RPMI8226 (cell line): ENCODE measurements around the gene THRSP.
A peak's percentile ranks its signal among the peaks of the same experiment; 100 is the strongest.
"Not testable (repeated sequence)": the region's sequence is repeated elsewhere in the genome, so short reads cannot be mapped to it uniquely, and the experiment has no call there.

Experiments
- DNase-seq: peaks from one replicate; pipeline ENCODE4 v3.0.0-alpha.2; 2015

The THRSP gene

DNA sequence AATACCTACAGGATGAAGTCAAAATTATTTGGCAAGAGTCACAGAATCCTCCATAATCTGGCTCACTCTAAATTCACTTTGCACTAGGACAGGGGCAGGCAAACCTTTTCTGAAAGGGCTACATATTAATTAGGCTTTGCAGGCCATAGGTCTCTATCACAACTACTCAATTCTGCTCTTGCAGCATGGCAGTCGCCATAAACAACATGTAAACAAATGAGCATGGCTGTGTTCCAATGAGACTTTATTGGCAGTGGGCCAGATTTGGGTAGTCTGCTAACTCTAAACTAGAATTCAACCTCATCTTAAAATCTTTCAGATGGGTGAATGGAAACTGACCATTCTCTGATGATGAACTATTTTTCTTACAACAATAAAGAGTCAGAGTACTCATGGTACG, 5.8 kb downstream of the THRSP start:
- DNase-seq, result no peak

DNA sequence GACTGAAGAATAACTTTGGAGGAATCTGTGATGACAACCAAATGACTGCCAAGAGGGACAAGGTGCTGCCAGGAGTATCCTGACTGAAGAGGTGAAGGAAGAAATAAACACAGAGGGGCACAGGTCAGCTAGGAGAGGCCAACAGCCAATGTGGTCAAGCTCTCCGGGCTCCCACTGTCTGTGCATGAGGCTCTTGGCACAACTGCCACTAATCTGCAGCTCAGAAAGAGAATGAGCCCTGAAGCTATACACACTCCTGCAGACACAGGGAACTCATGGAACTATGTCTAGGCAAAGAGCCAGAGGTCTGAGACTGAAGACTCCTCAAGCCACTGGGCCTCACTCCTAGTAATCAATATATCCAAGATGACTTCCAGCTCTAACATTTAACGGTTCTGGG, 7.0 kb downstream of the THRSP start:
- no peak for DNase-seq

DNA sequence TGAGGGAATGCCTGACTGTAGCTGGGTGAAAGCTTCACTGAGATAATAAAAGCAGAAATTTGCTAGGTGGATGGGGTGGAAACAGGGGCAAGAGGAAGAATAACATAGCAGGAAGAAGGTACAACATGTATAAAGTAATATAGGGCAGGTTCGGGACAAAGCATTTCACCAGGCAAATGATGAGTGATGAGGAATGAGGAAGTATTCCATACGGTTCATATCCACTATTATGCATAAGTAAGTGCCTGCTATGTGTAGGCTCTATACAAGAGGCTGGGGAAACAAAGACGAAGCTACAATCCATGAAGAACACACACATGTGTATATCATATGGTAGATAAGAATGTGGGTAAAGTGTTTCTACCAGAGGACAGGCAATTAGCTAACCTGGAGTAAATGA, 8.1 kb downstream of the THRSP start:
- DNase-seq, result no peak

DNA sequence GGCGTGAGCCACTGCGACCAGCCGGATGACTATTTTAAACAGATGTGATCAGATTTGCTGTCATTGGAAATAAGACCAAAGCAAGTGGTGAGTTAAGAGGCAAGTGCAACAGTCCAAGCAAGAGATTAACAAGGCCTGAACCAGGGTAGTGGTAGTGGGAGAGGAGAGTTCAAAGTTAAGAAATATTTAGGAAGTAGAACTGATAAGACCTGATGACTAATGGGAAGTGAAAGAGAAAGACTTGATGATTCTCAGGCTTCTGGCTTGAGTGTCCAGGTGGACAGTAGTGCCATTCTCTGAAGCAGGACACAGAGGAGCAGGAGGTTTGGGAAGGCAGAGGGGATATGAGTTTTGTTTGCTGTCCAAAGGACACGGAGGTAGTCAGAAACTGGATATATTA, 8.8 kb downstream of the THRSP start:
- no peak for DNase-seq

DNA sequence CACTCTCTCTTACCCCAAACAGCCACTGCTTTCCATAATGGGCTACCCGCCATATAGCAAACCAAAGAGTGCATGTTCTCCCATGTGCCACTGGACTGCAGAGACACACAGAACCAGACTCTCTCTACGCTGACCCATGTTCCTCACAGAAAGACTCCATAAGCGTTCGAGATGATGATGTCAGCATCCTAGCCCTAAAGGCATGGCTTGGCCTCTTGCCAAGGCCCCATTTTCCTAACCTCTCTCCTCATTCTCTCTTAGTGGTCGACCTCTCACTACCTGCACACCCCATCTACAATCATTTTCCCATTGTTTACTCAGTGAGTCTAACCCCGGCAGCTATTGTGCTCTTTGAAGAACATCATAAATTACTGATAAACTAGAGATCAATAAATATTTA, 11.1 kb downstream of the THRSP start:
- no peak for DNase-seq

DNA sequence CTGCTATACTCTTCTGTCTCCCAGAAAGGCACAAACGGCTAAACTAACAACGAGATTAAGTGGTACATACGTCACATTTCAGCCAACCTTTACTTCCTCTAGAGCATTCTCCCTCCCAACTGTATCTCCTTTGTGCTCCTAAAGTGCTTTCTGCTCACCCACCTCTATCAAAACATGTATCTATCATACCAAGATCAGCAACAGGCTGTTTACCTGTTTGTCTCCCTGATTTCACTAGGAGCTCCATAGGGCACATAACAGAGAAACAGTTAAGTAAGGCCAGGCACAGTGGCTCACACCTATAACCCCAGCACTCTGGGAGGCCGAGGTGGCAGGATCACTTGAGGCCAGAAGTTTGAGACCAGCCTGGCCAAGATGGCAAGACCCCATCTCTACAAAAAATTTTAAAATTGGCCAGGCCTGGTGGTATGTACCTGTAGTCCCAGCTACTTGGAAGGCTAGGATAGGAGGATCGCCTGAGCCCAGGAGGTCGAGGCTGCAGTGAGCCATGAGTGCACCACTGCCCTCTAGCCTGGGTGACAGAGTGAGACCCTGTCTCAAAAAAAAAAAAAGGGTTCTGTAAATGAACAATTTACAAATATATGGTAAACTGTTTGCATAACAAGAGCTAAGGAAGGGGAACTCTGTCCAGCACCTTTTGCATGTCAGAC, 13.2 kb downstream of the THRSP start:
- no peak for DNase-seq

DNA sequence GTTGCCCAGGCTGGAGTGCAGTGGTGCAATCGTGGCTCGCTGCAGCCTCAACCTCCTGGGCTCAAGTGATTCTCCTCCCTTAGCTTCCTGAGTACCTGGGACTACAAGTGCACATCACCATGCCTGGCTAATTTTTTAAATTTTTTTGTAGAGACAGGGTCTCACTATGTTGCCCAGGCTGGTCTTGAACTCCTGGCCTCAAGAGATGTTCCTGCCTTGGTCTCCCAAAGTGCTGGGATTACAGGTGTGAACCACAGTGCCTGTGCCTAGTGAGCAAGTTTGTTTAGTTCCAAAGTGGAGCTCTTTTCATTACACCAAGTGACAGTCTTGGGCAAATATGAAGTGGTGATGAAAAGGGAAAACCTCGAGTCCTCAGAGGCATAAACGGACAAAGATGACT, 13.9 kb downstream of the THRSP start:
- not testable (repeated sequence) for DNase-seq

DNA sequence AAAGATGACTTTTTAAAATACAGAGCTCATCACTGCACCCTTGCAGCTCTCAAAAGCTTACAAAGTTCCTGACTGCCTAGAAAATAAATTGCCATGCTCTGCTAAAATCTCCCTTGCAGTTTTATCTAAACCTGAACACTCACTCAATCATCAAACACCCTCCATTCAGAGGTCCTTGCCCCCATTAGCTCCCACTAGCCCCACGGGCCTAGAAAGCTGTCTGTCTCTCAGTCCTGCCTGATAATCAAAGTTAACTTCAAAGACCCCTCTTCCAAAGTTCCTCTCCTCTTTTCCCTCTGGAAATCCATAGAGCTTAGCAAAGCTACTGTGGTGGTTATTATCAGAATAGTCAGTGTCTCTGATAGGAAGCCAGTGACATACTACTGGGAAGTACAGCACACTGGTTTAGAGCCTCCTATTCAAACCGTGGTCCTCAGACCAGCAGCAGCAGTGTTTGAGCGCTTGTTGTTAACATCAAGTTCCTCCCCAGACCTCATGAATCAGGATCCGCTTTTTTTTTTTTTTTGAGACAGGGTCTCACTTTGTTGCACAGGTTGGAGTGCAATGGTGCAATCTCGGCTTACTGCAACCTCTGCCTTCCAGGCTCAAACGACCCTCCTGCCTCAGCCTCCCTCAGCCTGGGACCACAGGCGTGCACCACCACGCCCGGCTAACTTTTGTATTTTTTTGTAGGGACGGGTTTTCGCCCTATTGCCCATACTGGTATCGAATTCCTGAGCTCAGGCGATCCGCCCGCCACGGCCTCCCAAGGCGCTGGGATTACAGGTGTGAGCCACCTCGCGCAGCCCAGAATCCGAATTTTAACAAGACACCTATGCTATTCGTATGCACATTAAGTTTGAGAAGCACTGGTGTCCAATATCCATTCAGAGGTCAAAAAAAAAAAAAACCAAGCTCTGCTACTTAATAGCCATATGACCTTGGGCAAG, 14.8 kb downstream of the THRSP start:
- no peak for DNase-seq

DNA sequence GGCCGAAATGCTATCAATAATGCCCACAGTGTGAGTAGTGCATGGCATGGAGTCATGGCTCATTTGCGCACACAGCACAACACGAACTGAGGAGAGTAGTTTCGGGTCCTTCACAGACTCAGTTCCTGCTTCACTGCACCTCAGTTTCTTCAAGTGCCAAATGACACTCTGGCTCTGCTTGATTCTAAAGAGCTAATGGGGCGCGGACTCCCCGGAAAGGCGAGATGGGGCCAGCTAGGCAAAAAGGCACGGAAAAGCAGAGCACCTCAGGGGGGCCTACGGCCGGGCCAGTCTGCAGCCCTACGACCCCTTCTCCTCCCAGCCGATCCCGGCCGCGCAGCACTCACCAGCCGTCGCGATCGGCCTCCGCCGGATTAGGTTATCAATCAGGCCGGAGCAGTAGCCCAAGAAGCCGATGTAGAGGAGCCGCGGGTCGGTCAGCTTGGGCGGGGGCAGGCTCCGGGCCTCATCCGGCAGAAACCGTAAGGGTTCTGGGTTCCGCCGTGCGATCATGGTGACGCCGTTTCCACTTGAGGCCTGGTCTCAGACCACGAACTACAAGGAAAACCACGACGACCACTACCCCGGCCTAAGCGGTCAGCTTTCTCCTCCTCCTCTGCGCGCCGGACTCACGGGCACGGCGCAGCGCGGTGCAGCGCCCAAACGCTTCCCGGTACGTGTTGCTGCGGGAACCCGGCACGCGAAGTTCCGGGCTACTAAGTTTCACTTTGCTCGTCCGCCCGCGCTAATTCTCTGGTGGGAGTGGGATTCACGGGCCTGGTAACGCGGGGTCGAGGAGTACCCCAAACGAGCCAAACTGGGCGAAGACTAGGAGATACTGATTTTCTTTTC, 15.8 kb downstream of the THRSP start, which contains the start of gene NDUFC2:
Gene NDUFC2, minus strand, starts transcription at position 631 of the 852 bp plus-strand sequence. Its CDS starts 118 bp downstream, at position 513.
- DNase-seq, result peak; percentile 91

DNA sequence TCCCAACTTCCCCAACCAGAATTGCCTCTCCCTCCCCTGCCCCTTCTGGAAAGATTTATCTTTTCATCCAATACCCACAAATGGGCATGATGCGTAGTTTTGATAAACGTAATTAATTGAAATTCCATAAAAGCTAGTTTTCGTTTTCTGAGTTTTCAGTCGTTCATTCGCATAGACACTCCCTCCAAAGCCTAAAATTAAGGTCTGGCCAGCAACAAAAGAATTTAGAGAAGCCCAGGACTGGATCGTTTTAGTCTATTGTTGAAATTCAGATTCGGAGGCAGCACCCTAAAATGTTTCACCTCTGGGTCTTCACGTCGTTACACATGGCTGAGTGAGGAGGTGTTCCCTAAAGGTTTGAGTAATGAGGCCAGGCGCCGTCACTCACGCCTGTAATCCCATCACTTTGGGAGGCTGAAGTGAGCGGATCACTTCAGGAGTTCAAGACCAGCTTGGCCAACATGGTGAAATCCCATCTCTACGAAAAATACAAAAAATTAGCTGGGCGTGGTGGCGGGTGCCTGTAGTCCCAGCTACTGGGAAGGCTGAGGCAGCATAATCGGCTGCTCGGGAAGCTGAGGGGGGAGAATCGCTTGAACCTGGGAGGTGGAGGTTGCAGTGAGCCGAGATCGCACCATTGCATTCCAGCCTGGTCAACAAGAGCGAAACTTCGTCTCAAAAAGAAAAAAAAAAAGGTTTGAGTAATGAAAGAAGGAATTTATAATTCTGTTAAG, 16.6 kb downstream of the THRSP start:
- DNase-seq, result no peak

DNA sequence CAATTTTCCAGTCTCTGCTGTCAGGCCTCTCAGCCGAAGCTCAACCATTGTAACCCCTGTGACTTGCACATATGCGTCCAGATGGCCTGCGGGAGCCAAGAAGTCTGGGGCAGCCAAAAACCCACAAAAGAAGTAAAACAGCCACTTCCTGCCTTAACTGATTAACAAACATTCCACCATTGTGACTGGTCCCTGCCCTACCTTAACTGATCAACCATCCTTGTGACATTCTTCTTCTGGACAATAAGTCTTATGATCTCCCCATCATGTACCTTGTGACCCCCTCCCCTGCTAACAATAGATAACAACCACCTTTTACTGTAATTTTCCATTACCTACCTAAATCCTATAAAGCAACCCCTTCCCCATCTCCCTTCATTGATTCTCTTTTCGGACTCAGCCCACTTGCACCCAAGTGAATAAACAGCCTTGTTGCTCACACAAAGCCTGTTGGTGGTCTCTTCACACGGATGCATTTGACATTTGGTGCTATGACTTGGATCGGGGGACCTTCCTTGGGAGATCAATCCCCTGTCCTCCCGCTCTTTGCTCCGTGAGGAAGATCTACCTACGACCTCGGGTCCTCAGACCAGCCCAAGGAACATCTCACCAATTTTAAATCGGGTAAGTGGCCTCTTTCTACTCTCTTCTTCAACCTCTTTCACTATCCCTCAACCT, 17.3 kb downstream of the THRSP start:
- DNase-seq, result no peak

DNA sequence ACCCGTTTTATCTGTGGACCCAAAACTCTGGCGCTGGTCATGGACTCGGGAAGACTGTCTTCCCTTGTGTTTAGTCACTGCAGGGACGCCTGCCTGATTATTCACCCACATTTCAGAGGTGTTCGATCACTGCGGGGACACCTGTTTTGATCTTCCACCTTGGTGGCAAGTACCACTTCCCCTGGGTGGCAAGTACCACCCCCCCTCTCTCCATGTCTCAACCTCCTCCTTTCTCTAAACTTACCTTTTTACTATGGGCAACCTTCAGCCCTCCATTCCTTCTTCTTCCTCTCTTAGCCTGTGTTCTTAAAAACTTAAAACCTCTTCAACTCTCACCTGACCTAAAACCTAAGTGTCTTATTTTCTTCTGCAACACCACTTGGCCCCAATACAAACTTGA, 17.9 kb downstream of the THRSP start:
- DNase-seq, result no peak

DNA sequence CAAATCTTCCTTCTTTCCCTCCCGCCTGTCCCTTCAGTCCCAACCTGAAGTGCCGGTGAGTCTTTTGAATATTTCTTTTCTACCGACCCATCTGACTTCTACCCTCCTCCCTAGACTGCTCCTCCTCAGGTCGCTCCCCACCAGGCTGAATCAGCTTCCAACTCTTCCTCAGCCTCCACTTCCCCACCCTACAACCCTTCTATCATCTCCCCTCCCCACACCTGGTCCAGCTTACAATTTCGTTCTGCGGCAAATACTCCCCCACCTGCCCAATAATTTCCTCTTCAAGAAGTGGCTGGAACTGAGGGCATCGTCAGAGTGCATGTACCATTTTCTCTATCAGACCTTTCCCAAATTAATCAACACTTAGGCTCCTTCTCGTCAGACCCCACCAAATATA, 18.5 kb downstream of the THRSP start:
- no peak for DNase-seq

DNA sequence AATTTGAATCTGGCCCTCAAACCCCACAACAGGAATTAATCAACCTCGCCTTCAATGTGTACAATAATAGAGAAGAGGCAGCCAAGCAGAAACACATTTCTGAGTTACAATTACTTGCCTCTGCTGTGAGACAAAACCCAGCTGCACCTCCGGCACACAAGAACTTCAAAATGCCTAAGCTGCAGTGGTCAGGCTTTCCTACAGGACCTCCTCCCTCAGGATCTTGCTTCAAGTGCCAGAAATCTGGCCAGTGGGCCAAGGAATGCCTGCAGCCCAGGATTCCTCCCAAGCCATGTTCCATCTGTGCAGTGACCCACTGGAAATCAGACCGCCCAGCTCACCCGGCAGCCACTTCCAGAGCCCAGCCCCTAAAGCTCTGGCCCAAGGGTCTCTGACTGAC, 19.4 kb downstream of the THRSP start:
- DNase-seq, result no peak

DNA sequence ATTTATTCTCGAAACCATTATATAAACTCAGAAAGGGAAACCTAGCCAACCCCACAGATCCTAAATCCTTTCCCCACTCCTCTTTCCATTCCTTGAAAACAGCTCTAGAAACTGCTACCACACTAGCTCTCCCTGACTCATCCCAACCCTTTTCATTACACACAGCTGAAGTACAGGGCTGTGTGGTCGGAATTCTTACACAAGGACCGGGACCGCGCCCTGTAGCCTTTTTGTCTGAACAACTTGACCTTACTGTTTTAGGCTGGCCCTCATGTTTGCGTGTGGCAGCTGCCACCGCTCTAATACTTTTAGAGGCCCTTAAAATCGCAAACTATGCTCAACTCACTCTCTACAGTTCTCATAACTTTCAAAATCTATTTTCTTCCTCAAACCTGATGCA, 20.8 kb downstream of the THRSP start:
- DNase-seq, result not testable (repeated sequence)

DNA sequence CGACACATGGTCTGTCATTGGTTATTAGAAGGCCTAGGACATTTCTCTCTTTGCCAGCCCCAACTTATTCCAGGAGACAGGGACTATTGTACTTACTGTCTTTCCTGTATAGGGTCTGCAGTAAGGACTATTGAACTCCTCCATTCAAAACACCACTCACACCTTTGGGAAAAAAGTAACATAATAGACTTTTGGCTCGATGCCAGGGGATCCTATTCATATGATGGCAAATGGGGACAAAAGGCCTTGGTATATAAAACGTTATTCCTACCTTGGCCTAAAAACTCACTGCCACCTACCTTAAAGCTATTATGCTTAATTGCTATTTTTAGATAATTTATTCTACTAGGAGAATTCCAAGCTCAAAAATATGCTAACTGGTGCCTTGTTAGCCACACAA, 22.3 kb downstream of the THRSP start:
- no peak for DNase-seq

DNA sequence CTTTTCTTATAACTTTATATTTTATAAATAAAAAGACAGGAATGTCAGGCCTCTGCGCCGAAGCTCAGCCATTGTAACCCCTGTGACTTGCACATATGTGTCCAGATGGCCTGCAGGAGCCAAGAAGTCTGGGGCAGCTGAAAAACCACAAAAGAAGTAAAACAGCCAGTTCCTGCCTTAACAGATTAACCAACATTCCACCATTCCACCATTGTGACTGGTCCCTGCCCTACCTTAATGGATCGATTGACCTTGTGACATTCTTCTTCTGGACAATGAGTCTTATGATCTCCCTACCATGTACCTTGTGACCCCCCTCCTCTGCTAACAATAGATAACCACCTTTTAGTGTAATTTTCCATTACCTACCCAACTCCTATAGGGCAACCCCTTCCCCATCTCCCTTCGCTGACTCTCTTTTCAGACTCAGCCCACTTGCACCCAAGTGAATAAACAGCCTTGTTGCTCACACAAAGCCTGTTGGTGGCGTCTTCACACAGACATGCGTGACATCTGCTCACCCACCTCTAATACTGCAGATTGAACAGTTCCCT, 22.9 kb downstream of the THRSP start:
- DNase-seq, result not testable (repeated sequence)

DNA sequence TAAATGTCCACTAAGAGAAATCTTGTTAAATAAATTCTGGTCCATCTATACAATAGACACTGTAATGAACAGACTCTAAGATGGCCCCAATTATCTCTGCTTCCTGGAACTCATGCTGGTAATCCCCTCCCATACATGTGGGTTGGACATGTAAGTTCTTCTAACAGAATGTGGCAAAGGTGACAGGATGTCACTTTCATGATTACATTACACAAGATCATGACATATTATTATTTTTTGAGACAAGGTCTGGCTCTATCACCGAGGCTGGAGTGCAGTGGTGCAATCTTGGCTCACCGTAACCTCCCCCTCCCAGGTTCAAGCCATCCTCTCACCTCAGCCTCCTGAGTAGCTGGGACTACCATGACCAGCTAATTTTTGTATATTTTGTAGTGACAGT, 30.6 kb downstream of the THRSP start:
- no peak for DNase-seq

DNA sequence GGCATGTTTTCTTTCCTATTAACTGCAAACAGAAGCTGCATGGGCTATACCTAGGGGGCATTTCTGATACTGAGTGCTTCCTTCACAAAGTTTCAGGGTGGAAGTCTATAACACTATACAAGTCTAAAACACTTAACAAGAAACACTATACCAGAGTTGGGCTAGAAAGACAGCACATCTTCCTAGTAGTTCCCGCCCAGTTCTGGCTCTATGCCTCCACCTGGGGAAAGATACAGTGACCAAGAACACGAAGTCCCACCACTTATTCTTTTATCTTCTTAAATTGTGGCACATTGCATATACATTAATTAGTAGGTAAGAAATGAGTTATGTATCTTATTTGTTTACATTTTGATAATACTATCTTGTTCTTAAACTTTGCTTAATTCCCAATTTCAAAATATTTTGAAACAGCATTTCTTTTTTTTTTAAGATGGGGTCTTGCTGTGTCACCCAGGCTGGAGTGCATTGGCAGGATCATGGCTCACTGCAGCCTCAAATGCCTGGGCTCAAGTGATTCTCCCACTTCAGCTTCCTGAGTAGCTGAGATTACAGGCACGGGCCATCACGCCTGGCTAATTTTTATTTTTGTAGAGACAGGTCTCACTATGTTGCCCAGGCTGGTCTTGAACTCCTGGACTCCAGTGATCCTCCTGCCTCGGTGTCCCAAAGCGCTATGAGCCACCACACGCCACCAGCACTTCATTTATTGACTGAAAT, 34.2 kb downstream of the THRSP start:
- DNase-seq, result no peak

DNA sequence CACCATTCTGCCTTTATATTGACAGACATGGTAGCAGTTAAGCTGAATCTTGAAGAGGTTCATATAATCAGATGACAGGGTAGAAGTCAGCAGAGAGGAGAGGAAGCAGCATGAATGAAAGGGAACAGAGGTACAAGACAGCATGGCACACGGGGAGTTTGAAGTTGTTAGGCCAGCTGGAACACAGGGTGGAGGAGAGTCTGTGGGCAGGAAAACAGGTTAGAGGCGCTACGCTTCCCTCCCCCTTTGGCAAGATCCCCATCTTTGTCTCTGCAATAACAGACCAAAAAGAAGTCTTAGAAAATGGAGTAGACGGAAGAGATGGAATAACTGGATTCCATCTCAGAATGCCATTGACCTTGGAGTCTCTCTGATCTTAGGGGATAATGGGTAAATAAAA, 36.0 kb downstream of the THRSP start:
- DNase-seq, result no peak

DNA sequence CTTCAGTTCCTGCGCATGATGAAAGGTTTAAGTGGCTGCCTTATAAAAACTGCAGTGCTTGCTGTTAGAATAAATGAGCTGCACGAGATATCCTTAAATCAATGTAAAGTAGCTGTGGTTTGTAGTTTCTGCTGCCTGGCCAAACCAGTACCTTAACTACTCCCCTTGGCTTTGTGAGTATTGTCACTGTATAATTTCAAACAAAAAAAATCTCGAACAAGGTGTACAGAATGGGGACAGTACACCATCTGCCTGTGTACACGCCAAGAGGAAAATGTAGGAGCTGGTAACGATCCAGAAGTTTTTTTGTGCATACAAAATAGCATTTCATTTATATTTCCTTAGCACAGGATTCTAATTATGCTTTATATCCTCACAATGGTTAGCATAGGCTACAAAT, 36.6 kb downstream of the THRSP start:
- DNase-seq, result no peak
